HEK293 (cell line): ENCODE results near the gene KDM6A.

Experiments
- CTCF ChIA-PET: fragments of 350-600 bp; formaldehyde crosslinking; extraction: SDS; loops from one replicate; lab custom pipeline; 2021; ENCODE audit warnings: antibody characterized with exemption; lab: Yijun Ruan, JAX
- POLR2A ChIA-PET: fragments of 300-600 bp; formaldehyde crosslinking; extraction: SDS; loops from one replicate; lab custom pipeline; 2020; ENCODE audit warnings: antibody characterized with exemption, inconsistent platforms; lab: Yijun Ruan, JAX
- H3K27ac ChIP-seq: fragments of 200-500 bp; sonication (Bioruptor generic); 2 replicates; pipeline ENCODE4 v1.5.1; 2014; ENCODE audit warnings: low read depth, low read length, control low read depth, inconsistent platforms; ENCODE audit errors: extremely low read depth
- H3K36me3 ChIP-seq, 2 experiments: fragments of 200-500 bp in 1 of 2; sonication (Bioruptor generic) in 1 of 2; 1 replicate in 1 of 2; 2 replicates in 1 of 2; pipeline ENCODE4 v1.5.1; 2014 to 2017; ENCODE audit warnings: inconsistent platforms in 2 of 2, low read length in 2 of 2; ENCODE audit not compliant: control insufficient read depth in 2 of 2, insufficient read depth in 1 of 2
- H3K4me1 ChIP-seq: fragments of 200-500 bp; sonication (Bioruptor generic); 2 replicates; pipeline ENCODE4 v1.5.1; 2014; ENCODE audit warnings: mild to moderate bottlenecking, low read length, inconsistent platforms; ENCODE audit not compliant: control insufficient read depth, insufficient read depth
- H3K4me3 ChIP-seq: 2 replicates; pipeline ENCODE4 v1.5.1; 2011; ENCODE audit warnings: low read depth, mild to moderate bottlenecking, control low read depth, low read length, moderate library complexity
- H3K9me3 ChIP-seq: fragments of 200-500 bp; sonication (Bioruptor generic); 2 replicates; pipeline ENCODE4 v1.5.1; 2014; ENCODE audit warnings: low read depth, low read length, inconsistent platforms; ENCODE audit not compliant: control insufficient read depth, insufficient read depth
- AEBP2 ChIP-seq: fragments of 450-650 bp; formaldehyde crosslinking; IDR thresholded peaks from 2 replicates; pipeline ENCODE4 v1.5.1; 2016; ENCODE audit warnings: missing biosample characterization, missing genetic modification characterization, borderline replicate concordance
- BCL11B ChIP-seq: fragments of 450-650 bp; formaldehyde crosslinking; IDR thresholded peaks from 2 replicates; pipeline ENCODE4 v1.5.1; 2016; ENCODE audit warnings: low read depth, missing biosample characterization, missing genetic modification characterization
- HOXD13 ChIP-seq: sonication (generic); formaldehyde crosslinking; IDR thresholded peaks from 2 replicates; pipeline ENCODE4 v1.8.0; 2022; ENCODE audit warnings: missing genetic modification reagents, borderline replicate concordance
- KLF10 ChIP-seq: fragments of 450-650 bp; IDR thresholded peaks from 2 replicates; pipeline ENCODE4 v1.5.1; 2018; ENCODE audit warnings: missing biosample characterization, mild to moderate bottlenecking, missing genetic modification characterization
- KLF17 ChIP-seq: fragments of 450-650 bp; formaldehyde crosslinking; IDR thresholded peaks from 2 replicates; pipeline ENCODE4 v1.5.1; 2016; ENCODE audit warnings: missing biosample characterization, missing genetic modification characterization
- REST ChIP-seq: fragments of 450-650 bp; formaldehyde crosslinking; IDR thresholded peaks from 2 replicates; pipeline ENCODE4 v1.5.1; 2016; ENCODE audit warnings: missing biosample characterization, missing genetic modification characterization
- ZBTB17 ChIP-seq: fragments of 450-650 bp; formaldehyde crosslinking; IDR thresholded peaks from 2 replicates; pipeline ENCODE4 v1.5.1; 2016; ENCODE audit warnings: missing biosample characterization, missing genetic modification characterization
- ZBTB48 ChIP-seq: fragments of 450-650 bp; formaldehyde crosslinking; IDR thresholded peaks from 2 replicates; pipeline ENCODE4 v1.5.1; 2016; ENCODE audit warnings: missing biosample characterization, missing genetic modification characterization
- ZNF148 ChIP-seq: fragments of 450-650 bp; formaldehyde crosslinking; IDR thresholded peaks from 2 replicates; pipeline ENCODE4 v1.5.0; 2017; ENCODE audit warnings: missing biosample characterization, missing genetic modification characterization, borderline replicate concordance
- ZNF24 ChIP-seq: fragments of 450-650 bp; formaldehyde crosslinking; IDR thresholded peaks from 2 replicates; pipeline ENCODE4 v1.5.1; 2016; ENCODE audit warnings: missing biosample characterization, missing genetic modification characterization
- ZNF302 ChIP-seq: fragments of 450-650 bp; formaldehyde crosslinking; IDR thresholded peaks from 2 replicates; pipeline ENCODE4 v1.5.1; 2016; ENCODE audit warnings: missing biosample characterization, missing genetic modification characterization, low read depth
- ZNF433 ChIP-seq: fragments of 450-650 bp; formaldehyde crosslinking; IDR thresholded peaks from 2 replicates; pipeline ENCODE4 v1.5.1; 2016; ENCODE audit warnings: missing biosample characterization, missing genetic modification characterization, low read depth
- ZNF513 ChIP-seq: fragments of 450-650 bp; IDR thresholded peaks from 2 replicates; pipeline ENCODE4 v1.5.1; 2018; ENCODE audit warnings: missing biosample characterization, missing genetic modification characterization
- ZNF521 ChIP-seq: fragments of 450-650 bp; formaldehyde crosslinking; IDR thresholded peaks from 2 replicates; pipeline ENCODE4 v1.5.1; 2017; ENCODE audit warnings: missing biosample characterization, mild to moderate bottlenecking, missing genetic modification characterization
- ZNF626 ChIP-seq: fragments of 450-650 bp; sonication (Bioruptor Pico); formaldehyde crosslinking; IDR thresholded peaks from 2 replicates; pipeline ENCODE4 v1.5.1; 2018; ENCODE audit warnings: missing biosample characterization, missing genetic modification characterization, inconsistent platforms

The KDM6A gene

GRCh38 chrX:45154462-45154861 is 281.5 kb downstream of the KDM6A start:
- no peaks in the 10 kb centered on the region for H3K36me3 ChIP-seq
- H3K4me1 ChIP-seq, result no peaks in the 10 kb centered on the region
- H3K27ac ChIP-seq, result no peak overlapping the region
- POLR2A ChIA-PET, result no interaction called here
- TF ChIP-seq KLF17 (tag by site-specific recombination), result no peak
- TF ChIP-seq HOXD13 (CRISPR knock-in tag), result no peak
- no peak for TF ChIP-seq ZBTB17 (tag by site-specific recombination)
- no peak for TF ChIP-seq ZNF148 (tag by site-specific recombination)
- TF ChIP-seq ZNF433 (tag by site-specific recombination), result no peak
- no peak for TF ChIP-seq ZNF626 (tag by site-specific recombination)
- no peak for TF ChIP-seq AEBP2 (tag by site-specific recombination)
- no peak overlapping the region for H3K4me3 ChIP-seq
- CTCF ChIA-PET, result no interaction called here
- H3K9me3 ChIP-seq, result no peaks in the 10 kb centered on the region

- TF ChIP-seq BCL11B (tag by site-specific recombination) (no peak), REST (no peak), ZNF521 (tag by site-specific recombination) (no peak), ZBTB48 (tag by site-specific recombination) (no peak), ZNF24 (tag by site-specific recombination) (no peak), ZNF302 (no peak), KLF10 (no peak), ZNF513 (tag by site-specific recombination) (no peak)
- ChIA-PET CTCF (no interaction called here), POLR2A (no interaction called here)
- Histone ChIP-seq H3K4me1 (no peaks in the 10 kb centered on the region), H3K27ac (no peak overlapping the region), H3K4me3 (no peak overlapping the region), H3K9me3 (no peaks in the 10 kb centered on the region), H3K36me3 (no peaks in the 10 kb centered on the region)
Observed at GRCh38 chrX:45157647-45158046, 284.7 kb downstream of the KDM6A start.
